IMR-90 (cell line): ENCODE data around the gene CDH16. TPM values are rescaled to one million over a fixed set of nuclear protein-coding genes. Genes with fewer than 3 reads are reported as not detected.

Experiments used
- ATAC-seq: fragments of 200-7000 bp; cut with Tn5 transposase; 2 replicates; pipeline ENCODE4 v1.9.1; 2020; ENCODE audit warnings: low read depth, mild to moderate bottlenecking, moderate library complexity
- BruUV-seq: library from RNA; stranded (reverse); fragments of 400-500 nt; replicated peaks from 2 replicates; lab custom pipeline; 2021; lab: Mats Ljungman, UMichigan
- CTCF ChIA-PET: fragments of 300-600 bp; formaldehyde crosslinking; extraction: SDS; loops from one replicate; lab custom pipeline; 2021; ENCODE audit warnings: antibody characterized with exemption; lab: Yijun Ruan, JAX
- POLR2A ChIA-PET: fragments of 300-600 bp; sonication (Branson Sonifier 250); formaldehyde crosslinking; loops from one replicate; lab custom pipeline; 2022; ENCODE audit warnings: antibody characterized with exemption; ENCODE audit not compliant: unreplicated experiment; lab: Charles Lee
- DNase-seq: peaks from one replicate; pipeline ENCODE4 v3.0.0; 2013
- H2AFZ ChIP-seq: replicated peaks from 2 replicates; pipeline ENCODE3; 2013; ENCODE audit warnings: low read length, mild to moderate bottlenecking; ENCODE audit not compliant: poor library complexity
- H2AK5ac ChIP-seq: 2 replicates; pipeline ENCODE4 v1.6.1; 2013; ENCODE audit warnings: low read depth, low read length, inconsistent platforms
- H2AK9ac ChIP-seq: replicated peaks from 2 replicates; pipeline ENCODE3; 2013; ENCODE audit warnings: mild to moderate bottlenecking, low read depth, low read length, moderate library complexity; ENCODE audit not compliant: poor library complexity
- H2BK120ac ChIP-seq: 2 replicates; pipeline ENCODE4 v1.6.1; 2013; ENCODE audit warnings: low read depth, low read length, inconsistent platforms
- H2BK15ac ChIP-seq: 3 replicates; pipeline ENCODE4 v1.6.1; 2013; ENCODE audit warnings: low read depth, low read length, inconsistent platforms
- H2BK20ac ChIP-seq: 2 replicates; pipeline ENCODE4 v1.6.1; 2013; ENCODE audit warnings: low read depth, mild to moderate bottlenecking, inconsistent platforms, low read length, moderate library complexity
- H2BK5ac ChIP-seq: 2 replicates; pipeline ENCODE4 v1.6.1; 2013; ENCODE audit warnings: mild to moderate bottlenecking, low read depth, low read length, inconsistent platforms; ENCODE audit not compliant: poor library complexity, severe bottlenecking
- H3K14ac ChIP-seq: replicated peaks from 2 replicates; pipeline ENCODE4 v1.6.1; 2013; ENCODE audit warnings: low read depth, low read length, inconsistent platforms
- H3K18ac ChIP-seq: 2 replicates; pipeline ENCODE4 v1.6.1; 2013; ENCODE audit warnings: low read depth, low read length, control low read depth
- H3K23ac ChIP-seq: 2 replicates; pipeline ENCODE4 v1.6.1; 2013; ENCODE audit warnings: low read depth, low read length, inconsistent platforms
- H3K27ac ChIP-seq: 2 replicates; pipeline ENCODE4 v1.5.1; 2013; ENCODE audit warnings: mild to moderate bottlenecking, control low read depth, low read length; ENCODE audit not compliant: insufficient read depth
- H3K27me3 ChIP-seq: 2 replicates; pipeline ENCODE4 v1.6.1; 2013; ENCODE audit warnings: low read length; ENCODE audit not compliant: control insufficient read depth, insufficient read depth
- H3K36me3 ChIP-seq: 2 replicates; pipeline ENCODE4 v1.6.1; 2013; ENCODE audit warnings: low read length, mixed read lengths; ENCODE audit not compliant: control insufficient read depth, insufficient read depth
- H3K4ac ChIP-seq: 2 replicates; pipeline ENCODE4 v1.6.1; 2013; ENCODE audit warnings: low read depth, low read length, inconsistent platforms
- H3K4me1 ChIP-seq: 2 replicates; pipeline ENCODE4 v1.6.1; 2013; ENCODE audit warnings: low read length, mixed read lengths; ENCODE audit not compliant: control insufficient read depth, insufficient read depth
- H3K4me2 ChIP-seq: 2 replicates; pipeline ENCODE4 v1.6.1; 2013; ENCODE audit warnings: low read depth, mild to moderate bottlenecking, control low read depth, low read length, moderate library complexity
- H3K4me3 ChIP-seq: 2 replicates; pipeline ENCODE4 v1.5.1; 2013; ENCODE audit warnings: low read depth, mild to moderate bottlenecking, control low read depth, low read length, moderate library complexity; ENCODE audit not compliant: insufficient read depth
- H3K56ac ChIP-seq: 2 replicates; pipeline ENCODE4 v1.6.1; 2013; ENCODE audit warnings: low read length, inconsistent platforms; ENCODE audit not compliant: insufficient read depth; ENCODE audit errors: extremely low read depth
- H3K79me1 ChIP-seq, 2 experiments: 2 replicates each; pipeline ENCODE4 v1.6.1; 2013; ENCODE audit warnings: low read length in 2 of 2, inconsistent platforms in 1 of 2, low read depth in 1 of 2
- H3K9ac ChIP-seq: 2 replicates; pipeline ENCODE4 v1.6.1; 2013; ENCODE audit warnings: low read depth, low read length, control low read depth
- H3K9me1 ChIP-seq: 2 replicates; pipeline ENCODE4 v1.6.1; 2013; ENCODE audit warnings: low read length, inconsistent platforms; ENCODE audit not compliant: insufficient read depth
- H3K9me3 ChIP-seq: 2 replicates; pipeline ENCODE4 v1.6.1; 2013; ENCODE audit warnings: low read length; ENCODE audit not compliant: control insufficient read depth, insufficient read depth
- H4K20me1 ChIP-seq: 2 replicates; pipeline ENCODE4 v1.6.1; 2013; ENCODE audit warnings: low read length, inconsistent platforms; ENCODE audit not compliant: insufficient read depth
- H4K5ac ChIP-seq: 2 replicates; pipeline ENCODE4 v1.6.1; 2013; ENCODE audit warnings: mild to moderate bottlenecking, low read depth, low read length, control low read depth
- H4K8ac ChIP-seq, 2 experiments: 2 replicates each; pipeline ENCODE4 v1.6.1; 2013; ENCODE audit warnings: low read depth in 2 of 2, low read length in 2 of 2, control low read depth in 1 of 2, inconsistent platforms in 1 of 2
- H4K91ac ChIP-seq: 2 replicates; pipeline ENCODE4 v1.6.1; 2013; ENCODE audit warnings: low read depth, low read length, inconsistent platforms; ENCODE audit not compliant: insufficient read depth
- MXI1 ChIP-seq: IDR thresholded peaks from 2 replicates; pipeline ENCODE4 v1.6.1; 2012; ENCODE audit warnings: low read depth, mild to moderate bottlenecking, low read length, moderate library complexity, borderline replicate concordance
- NFE2L2 ChIP-seq: fragments of 150-350 bp; IDR thresholded peaks from 2 replicates; pipeline ENCODE4 v1.6.1; 2016; ENCODE audit warnings: low read depth, mild to moderate bottlenecking, low read length
- POLR2A ChIP-seq: IDR thresholded peaks from 2 replicates; pipeline ENCODE4 v1.6.1; 2012; ENCODE audit warnings: mild to moderate bottlenecking, low read depth, low read length
- WGBS, 2 experiments: methylation state at CpG; one replicate each; pipeline versions ENCODE4 v1.1.5 to v1.1.7; 2013; ENCODE audit warnings: missing lambda C conversion rate in 2 of 2; ENCODE audit not compliant: insufficient read length in 1 of 2; ENCODE audit errors: extremely low coverage in 2 of 2; 5-methylcytosine and 5-hydroxymethylcytosine counted together
- dilution Hi-C: fragments of 300-500 bp; cut with HindIII; formaldehyde crosslinking; loops from one replicate; pipeline ENCODE4 v1.14.3; 2018; ENCODE audit warnings: low sequenced_read_pairs; ENCODE audit not compliant: unreplicated experiment
- in situ Hi-C: fragments of 300-500 bp; cut with MboI; formaldehyde crosslinking; loops from 3 replicates; pipeline ENCODE4 v1.14.3; 2019; ENCODE audit warnings: low sequenced_read_pairs, inconsistent platforms, mixed read lengths
- intact Hi-C: fragments of 100-400 bp; cut with micrococcal nuclease; formaldehyde crosslinking; loops from 2 replicates; pipeline ENCODE4 v1.10.0; 2022
- polyA plus RNA-seq, 3 experiments: library from polyadenylated mRNA; depleted of rRNA; stranded (reverse); fragments of >200 nt; gene quantifications; 2 replicates each; pipeline ENCODE4 v1.2.3, GENCODE V29; 2012; ENCODE audit warnings: low replicate concordance in 1 of 3
- total RNA-seq: library from RNA; depleted of rRNA; stranded (reverse); fragments of >200 nt; gene quantifications from 2 replicates; pipeline ENCODE4 v1.2.3, GENCODE V29; 2012
- TF ChIP-seq, protein P1 (sequence below): conservative IDR thresholded peaks from 2 replicates; pipeline ENCODE4 v1.5.1; 2012; ENCODE audit warnings: mild to moderate bottlenecking, low read depth, low read length, improper control_type of control experiment
- TF ChIP-seq, protein P2 (sequence below): fragments of 150-350 bp; IDR thresholded peaks from 2 replicates; pipeline ENCODE4 v1.6.1; 2016; ENCODE audit warnings: low read depth, mild to moderate bottlenecking, low read length, moderate library complexity, borderline replicate concordance

The CDH16 gene
- total and polyA plus RNA-seq, 2 of the 4 experiments (the other 2 are of a cell fraction) = not detected

DNA sequence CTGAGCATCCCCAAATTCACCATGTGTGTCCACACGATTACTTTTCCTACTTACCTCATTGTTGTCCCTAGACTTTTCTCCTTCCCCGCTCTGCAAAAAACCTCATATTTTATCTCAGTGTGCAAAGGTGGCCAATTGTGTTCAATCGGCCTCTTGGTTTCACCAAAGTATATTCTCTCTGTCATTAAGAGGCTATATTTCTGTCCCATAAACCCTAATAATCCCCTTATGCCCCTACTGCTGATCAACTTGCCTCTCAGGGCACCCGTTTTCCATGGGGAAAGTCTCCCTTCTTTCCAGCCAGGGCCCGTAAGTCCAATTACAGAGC, 28.3 kb upstream of the CDH16 start:
- no peak overlapping the region for H2BK20ac ChIP-seq
- H3K4me1 ChIP-seq = peaks cover 6% of the 10 kb centered on the region
- H3K27ac ChIP-seq = no peak overlapping the region
- peaks cover 21% of the 10 kb centered on the region for H3K36me3 ChIP-seq
- no peak overlapping the region for H2BK15ac ChIP-seq
- H3K14ac ChIP-seq = no peak overlapping the region
- no peak overlapping the region for H2BK5ac ChIP-seq
- H4K20me1 ChIP-seq = no peaks in the 10 kb centered on the region
- 27% methylated on average over 3 of the region's 5 CpGs; no CpG with 5 or more reads in 1 of the 2 experiments for WGBS, 2 experiments
- no TSS peak for BruUV-seq
- TF ChIP-seq NFE2L2 (no peak), POLR2A (no peak), MXI1 (no peak)
- TF ChIP-seq, protein P1, sequence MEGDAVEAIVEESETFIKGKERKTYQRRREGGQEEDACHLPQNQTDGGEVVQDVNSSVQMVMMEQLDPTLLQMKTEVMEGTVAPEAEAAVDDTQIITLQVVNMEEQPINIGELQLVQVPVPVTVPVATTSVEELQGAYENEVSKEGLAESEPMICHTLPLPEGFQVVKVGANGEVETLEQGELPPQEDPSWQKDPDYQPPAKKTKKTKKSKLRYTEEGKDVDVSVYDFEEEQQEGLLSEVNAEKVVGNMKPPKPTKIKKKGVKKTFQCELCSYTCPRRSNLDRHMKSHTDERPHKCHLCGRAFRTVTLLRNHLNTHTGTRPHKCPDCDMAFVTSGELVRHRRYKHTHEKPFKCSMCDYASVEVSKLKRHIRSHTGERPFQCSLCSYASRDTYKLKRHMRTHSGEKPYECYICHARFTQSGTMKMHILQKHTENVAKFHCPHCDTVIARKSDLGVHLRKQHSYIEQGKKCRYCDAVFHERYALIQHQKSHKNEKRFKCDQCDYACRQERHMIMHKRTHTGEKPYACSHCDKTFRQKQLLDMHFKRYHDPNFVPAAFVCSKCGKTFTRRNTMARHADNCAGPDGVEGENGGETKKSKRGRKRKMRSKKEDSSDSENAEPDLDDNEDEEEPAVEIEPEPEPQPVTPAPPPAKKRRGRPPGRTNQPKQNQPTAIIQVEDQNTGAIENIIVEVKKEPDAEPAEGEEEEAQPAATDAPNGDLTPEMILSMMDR = no peak
- TF ChIP-seq, protein P2, sequence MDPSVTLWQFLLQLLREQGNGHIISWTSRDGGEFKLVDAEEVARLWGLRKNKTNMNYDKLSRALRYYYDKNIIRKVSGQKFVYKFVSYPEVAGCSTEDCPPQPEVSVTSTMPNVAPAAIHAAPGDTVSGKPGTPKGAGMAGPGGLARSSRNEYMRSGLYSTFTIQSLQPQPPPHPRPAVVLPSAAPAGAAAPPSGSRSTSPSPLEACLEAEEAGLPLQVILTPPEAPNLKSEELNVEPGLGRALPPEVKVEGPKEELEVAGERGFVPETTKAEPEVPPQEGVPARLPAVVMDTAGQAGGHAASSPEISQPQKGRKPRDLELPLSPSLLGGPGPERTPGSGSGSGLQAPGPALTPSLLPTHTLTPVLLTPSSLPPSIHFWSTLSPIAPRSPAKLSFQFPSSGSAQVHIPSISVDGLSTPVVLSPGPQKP = no peak
- H3K4me2 ChIP-seq = no peak overlapping the region
- H3K18ac ChIP-seq = no peak overlapping the region
- no peak overlapping the region for H3K9ac ChIP-seq
- H3K79me1 ChIP-seq = no peaks in the 10 kb centered on the region
- no peak overlapping the region for H4K5ac ChIP-seq
- dilution Hi-C loops = no loop called here
- no peak overlapping the region for H3K56ac ChIP-seq
- DNase-seq (no peak), ATAC-seq (no peak)
- in situ Hi-C loops = no loop called here
- CTCF ChIA-PET = interaction anchor here (0.6 to 1.3 kb wide), 3 partner anchors 14 to 192 kb away, joined by 3 to 4 read pairs (median 3); partner anchors contain the start of gene CES3
- intact Hi-C loops = loop anchor here (1.0 kb wide), 2 partner anchors 52 to 238 kb away; no protein-coding TSS in a partner anchor
- H2BK120ac ChIP-seq = no peak overlapping the region
- no peak overlapping the region for H3K4me3 ChIP-seq
- H3K9me1 ChIP-seq = no peaks in the 10 kb centered on the region
- no peak overlapping the region for H3K23ac ChIP-seq
- peaks cover 16% of the 10 kb centered on the region; the same call in 1 of the 2 replicates for H3K27me3 ChIP-seq
- H2AK9ac ChIP-seq = no peak overlapping the region
- peaks cover 2% of the 10 kb centered on the region; the same call in 1 of the 2 replicates for H3K9me3 ChIP-seq
- H4K91ac ChIP-seq = no peak overlapping the region
- no peak overlapping the region for H2AFZ ChIP-seq
- H2AK5ac ChIP-seq = no peak overlapping the region
- POLR2A ChIA-PET = no interaction called here
- no peak overlapping the region for H4K8ac ChIP-seq
- H3K4ac ChIP-seq = no peak overlapping the region
